ENCODE results near the gene OTOGL.
A peak's percentile ranks its signal among the peaks of the same experiment; 100 is the strongest.

OTOGL gene

DNA sequence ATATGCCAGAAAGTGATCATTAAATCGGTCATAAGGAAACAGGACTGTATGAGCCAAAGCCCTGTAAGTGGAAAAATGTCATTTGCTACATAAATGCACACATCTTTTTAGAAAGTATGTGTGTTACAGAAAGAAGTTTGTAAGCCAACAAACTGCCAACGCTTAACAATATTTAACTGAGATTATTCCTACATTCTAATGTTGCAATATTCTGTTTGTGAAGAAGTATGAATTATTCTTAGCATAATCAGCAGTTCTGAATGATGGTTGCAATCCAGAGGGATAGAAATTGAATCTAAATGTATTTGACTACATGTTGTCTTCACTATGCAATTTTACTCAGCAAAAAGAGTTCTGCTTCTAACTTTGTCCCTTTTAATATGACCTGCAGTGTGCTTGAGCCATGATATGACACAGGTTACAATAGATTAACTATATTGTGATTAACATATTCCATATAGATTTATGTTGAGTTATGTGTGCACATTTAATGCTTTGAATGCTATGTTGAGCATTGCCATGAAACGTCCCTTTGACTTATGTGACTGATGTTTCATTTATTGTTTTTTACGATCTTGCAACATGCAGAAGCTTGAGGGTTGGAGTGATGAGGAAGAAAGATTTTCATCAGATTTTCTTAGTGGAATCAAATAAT is 277.9 kb downstream of the OTOGL start:
- no peak for DNase-seq (ENCODE audit: low spot score)

GRCh38 chr12:80381121-80381520 is 281.8 kb downstream of the OTOGL start:
- no peak for DNase-seq (ENCODE audit: low spot score)

DNA sequence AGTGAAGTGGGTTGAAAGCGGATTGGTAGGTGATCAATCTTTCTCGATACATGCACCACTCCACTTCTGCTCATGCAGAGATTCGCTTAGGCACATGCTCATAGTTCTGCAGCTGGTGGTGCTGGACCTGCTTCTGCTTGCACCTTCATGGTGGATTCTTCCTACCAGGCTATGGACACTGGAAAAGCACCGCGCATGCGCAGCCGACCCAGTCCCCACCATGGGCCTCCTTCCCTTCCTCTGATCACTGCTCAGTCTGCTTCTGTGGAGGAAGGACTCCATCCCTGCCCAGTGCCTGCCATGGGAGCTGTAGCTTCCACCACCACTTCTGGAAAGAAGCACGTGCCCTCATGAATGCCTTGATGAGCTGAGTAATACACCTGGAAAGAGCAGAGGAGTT is 282.9 kb downstream of the OTOGL start:
- DNase-seq (ENCODE audit: low spot score) = no peak

DNA sequence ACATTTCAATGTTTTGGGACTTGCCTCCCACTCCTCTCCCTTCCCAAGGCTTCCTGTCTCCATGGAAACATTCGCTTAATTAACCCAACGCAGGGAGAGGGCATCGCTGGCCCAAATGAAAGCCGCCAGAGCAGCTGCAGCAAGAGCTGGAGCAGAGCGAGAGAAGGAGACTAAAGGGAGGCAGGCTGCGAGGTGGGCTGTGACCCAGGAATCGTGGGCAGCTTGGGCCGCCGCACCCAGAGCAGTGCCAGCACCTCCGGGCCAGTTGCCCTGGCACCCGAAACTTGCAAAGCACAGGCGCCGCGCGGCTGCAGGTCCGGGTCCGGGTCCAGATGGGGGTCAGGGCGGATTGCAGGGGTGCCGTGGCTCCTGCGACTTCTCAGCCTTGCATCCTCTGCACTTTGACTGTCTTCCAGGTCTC is 301.2 kb downstream of the OTOGL start:
- peak; percentile 11 for DNase-seq (ENCODE audit: low spot score)

DNA sequence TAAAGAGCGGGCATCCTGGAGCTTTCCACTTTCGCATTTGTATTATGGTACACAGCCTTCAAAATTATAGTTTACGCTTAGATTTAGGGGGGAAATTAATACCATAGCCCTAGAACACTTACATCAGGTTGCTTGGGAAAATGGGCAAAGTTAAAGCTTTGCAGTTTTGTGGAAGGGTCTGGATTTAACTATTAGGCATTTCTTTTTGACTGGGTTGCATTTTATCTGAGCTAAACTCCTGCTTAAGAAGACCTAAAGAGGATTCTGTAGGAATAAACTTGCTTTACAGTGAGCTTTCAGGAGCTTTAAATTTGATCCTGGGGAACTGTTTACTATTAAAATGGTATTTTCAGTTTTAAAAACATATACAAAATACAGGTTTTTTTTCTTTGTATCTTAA is 301.9 kb downstream of the OTOGL start:
- no peak for DNase-seq (ENCODE audit: low spot score)

GRCh38 chr12:80404629-80405028 is 305.3 kb downstream of the OTOGL start:
- DNase-seq (ENCODE audit: low spot score) = no peak

DNA sequence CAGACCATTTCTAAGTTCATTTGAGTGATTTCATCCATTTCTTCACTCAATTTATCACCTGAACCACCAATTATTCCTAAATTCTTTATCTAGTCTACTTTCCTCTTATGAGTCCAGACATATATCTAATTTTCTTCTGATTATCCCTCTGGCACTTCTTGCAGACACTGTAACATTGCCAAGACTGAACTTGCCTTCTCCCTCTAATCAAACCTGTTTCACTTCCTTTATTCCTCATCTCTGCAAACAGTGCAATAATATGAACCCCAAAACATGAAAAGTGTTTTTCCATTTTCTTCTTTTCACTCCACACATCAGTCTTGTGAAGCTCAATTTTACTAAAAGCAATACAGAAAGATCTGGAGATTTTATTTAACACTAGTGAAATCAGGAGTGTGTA is 306.9 kb downstream of the OTOGL start:
- DNase-seq (ENCODE audit: low spot score) = no peak

- no peak for DNase-seq (ENCODE audit: low spot score)
Observed at GRCh38 chr12:80411787-80412186, 312.4 kb downstream of the OTOGL start.

- DNase-seq (ENCODE audit: low spot score) = peak; percentile 40
Observed at GRCh38 chr12:80412343-80412953, 313.1 kb downstream of the OTOGL start.

- no peak for DNase-seq (ENCODE audit: low spot score)
Observed at GRCh38 chr12:80413462-80413861, 314.1 kb downstream of the OTOGL start.

DNA sequence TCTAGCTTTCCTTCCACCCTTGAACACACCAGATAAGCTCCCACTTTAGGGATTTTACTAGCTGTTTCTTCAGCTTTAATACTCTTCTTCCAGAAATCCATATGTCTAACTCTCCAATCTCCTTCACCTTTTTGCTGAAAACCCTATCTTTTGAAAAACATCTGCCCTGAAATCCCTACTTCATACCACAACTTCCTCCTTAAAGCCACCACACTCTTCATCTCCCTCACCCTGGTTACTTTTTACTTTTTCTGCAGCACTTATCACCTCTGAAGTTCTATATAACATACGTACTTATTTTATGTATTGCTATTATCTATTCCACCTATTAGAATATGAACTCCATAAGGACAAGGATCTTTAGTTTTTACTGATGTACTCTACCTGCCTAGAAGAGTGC is 316.1 kb downstream of the OTOGL start:
- DNase-seq (ENCODE audit: low spot score) = no peak

DNA sequence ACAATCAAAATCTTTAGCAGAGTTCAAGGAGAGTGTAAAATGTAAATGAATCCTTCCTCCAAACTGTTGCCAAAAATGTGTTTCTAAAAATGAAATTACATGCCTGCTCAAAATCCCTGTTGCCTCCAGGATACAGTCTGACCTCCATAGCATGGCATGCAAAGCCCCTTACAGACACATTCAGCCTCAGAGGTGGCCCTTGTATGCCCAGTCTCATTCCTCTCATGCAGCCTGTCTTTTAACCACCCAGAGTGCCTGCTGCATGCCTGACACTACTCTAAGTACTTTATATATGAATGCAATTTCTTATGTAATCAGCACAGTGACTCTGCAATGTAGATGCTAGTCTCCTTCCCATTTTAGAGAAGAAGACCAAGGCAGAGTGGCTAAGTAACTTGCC is 320.3 kb downstream of the OTOGL start:
- no peak for DNase-seq (ENCODE audit: low spot score)

- no peak for DNase-seq (ENCODE audit: low spot score)
Observed at GRCh38 chr12:80420075-80420474, 320.7 kb downstream of the OTOGL start.

- no peak for DNase-seq (ENCODE audit: low spot score)
Observed at GRCh38 chr12:80422550-80422949, 323.2 kb downstream of the OTOGL start.
